ENCODE data around the gene C2orf76.

DNA sequence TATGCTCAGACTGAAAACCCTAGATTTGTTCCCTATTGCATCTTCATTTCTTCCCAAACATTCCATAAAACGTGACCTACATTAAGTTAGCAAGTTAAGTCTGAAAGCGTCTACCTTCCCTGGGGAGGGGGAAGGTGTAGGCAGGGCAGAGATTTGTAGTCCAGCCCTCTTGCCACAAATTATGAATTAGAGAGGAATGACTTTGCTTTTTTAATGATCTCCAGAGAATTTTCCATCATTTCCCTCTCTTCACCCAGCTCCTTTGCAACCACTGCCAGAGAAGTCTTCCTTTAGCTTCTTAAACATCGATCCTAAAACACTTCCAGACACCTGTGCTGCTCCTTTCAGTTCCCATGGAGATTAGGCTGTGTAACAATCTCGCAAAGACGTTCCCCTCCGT lies 1.2 kb downstream of the C2orf76 start:
- TF ChIP-seq, protein P1, sequence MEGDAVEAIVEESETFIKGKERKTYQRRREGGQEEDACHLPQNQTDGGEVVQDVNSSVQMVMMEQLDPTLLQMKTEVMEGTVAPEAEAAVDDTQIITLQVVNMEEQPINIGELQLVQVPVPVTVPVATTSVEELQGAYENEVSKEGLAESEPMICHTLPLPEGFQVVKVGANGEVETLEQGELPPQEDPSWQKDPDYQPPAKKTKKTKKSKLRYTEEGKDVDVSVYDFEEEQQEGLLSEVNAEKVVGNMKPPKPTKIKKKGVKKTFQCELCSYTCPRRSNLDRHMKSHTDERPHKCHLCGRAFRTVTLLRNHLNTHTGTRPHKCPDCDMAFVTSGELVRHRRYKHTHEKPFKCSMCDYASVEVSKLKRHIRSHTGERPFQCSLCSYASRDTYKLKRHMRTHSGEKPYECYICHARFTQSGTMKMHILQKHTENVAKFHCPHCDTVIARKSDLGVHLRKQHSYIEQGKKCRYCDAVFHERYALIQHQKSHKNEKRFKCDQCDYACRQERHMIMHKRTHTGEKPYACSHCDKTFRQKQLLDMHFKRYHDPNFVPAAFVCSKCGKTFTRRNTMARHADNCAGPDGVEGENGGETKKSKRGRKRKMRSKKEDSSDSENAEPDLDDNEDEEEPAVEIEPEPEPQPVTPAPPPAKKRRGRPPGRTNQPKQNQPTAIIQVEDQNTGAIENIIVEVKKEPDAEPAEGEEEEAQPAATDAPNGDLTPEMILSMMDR (conservative IDR thresholded peaks at IDR 0.05 in 1 of 2, IDR thresholded peaks at IDR 0.05 in 1 of 2; ENCODE audit: extremely low read depth in 1 of 2, insufficient read depth in 1 of 2, low read depth in 1 of 2, low read length in 2 of 2): no peak
- TF ChIP-seq EZH2 (IDR thresholded peaks at IDR 0.05; ENCODE audit: borderline replicate concordance, low read length): no peak
